Activated CD4-positive, alpha-beta T cell treated with anti-CD3 and anti-CD28 coated beads, Interleukin-2, amount 50 U/mL, for 1 hour (primary cell): ENCODE results near the gene MYL4.
A peak's percentile ranks its signal among the peaks of the same experiment; 100 is the strongest.
"Not testable (repeated sequence)": the region's sequence is repeated elsewhere in the genome, so short reads cannot be mapped to it uniquely, and the experiment has no call there.

ENCODE experiments used
- DNase-seq: peaks from one replicate; pipeline ENCODE4 v3.0.0-alpha.2; 2020

The MYL4 gene

GRCh38 chr17:47244697-47245096 is 35.5 kb downstream of the MYL4 start:
- no peak for DNase-seq

GRCh38 chr17:47246120-47246519 is 37.0 kb downstream of the MYL4 start:
- DNase-seq: no peak

GRCh38 chr17:47250855-47251254 is 41.7 kb downstream of the MYL4 start:
- DNase-seq: no peak

GRCh38 chr17:47251421-47251940 is 42.3 kb downstream of the MYL4 start:
- no peak for DNase-seq

- no peak for DNase-seq
Observed at GRCh38 chr17:47252209-47252608, 43.1 kb downstream of the MYL4 start.

- DNase-seq: no peak
Observed at GRCh38 chr17:47252766-47253512, 43.8 kb downstream of the MYL4 start.

GRCh38 chr17:47253541-47254402 is 44.6 kb downstream of the MYL4 start, which contains the start of gene ITGB3:
Gene ITGB3 (plus strand): TSS chr17:47253827. CDS start chr17:47253862, 35 bp downstream.
- peak; percentile 59 for DNase-seq

GRCh38 chr17:47254403-47254943 is 45.3 kb downstream of the MYL4 start:
- DNase-seq: no peak

GRCh38 chr17:47257651-47258339 is 48.6 kb downstream of the MYL4 start:
- no peak for DNase-seq

GRCh38 chr17:47262586-47262985 is 53.4 kb downstream of the MYL4 start:
- no peak for DNase-seq

GRCh38 chr17:47264166-47264565 is 55.0 kb downstream of the MYL4 start:
- no peak for DNase-seq

GRCh38 chr17:47265983-47266541 is 56.9 kb downstream of the MYL4 start:
- no peak for DNase-seq

GRCh38 chr17:47266782-47267181 is 57.6 kb downstream of the MYL4 start:
- DNase-seq: no peak

GRCh38 chr17:47267354-47267828 is 58.2 kb downstream of the MYL4 start:
- DNase-seq: no peak

- DNase-seq: not testable (repeated sequence)
Observed at GRCh38 chr17:47268964-47269363, 59.8 kb downstream of the MYL4 start.

- DNase-seq: not testable (repeated sequence)
Observed at GRCh38 chr17:47269561-47270280, 60.6 kb downstream of the MYL4 start.

- no peak for DNase-seq
Observed at GRCh38 chr17:47270946-47271705, 62.0 kb downstream of the MYL4 start.

GRCh38 chr17:47272491-47272890 is 63.3 kb downstream of the MYL4 start:
- no peak for DNase-seq

- no peak for DNase-seq
Observed at GRCh38 chr17:47273245-47273644, 64.1 kb downstream of the MYL4 start.
